Amniotic stem cell (primary cell): Measurements from ENCODE around the gene CDH13.
A peak's percentile ranks its signal among the peaks of the same experiment; 100 is the strongest.

ENCODE experiments used
- DNase-seq: peaks from one replicate; lab custom pipeline; 2025; lab: John Stamatoyannopoulos, UW

The CDH13 gene

DNA sequence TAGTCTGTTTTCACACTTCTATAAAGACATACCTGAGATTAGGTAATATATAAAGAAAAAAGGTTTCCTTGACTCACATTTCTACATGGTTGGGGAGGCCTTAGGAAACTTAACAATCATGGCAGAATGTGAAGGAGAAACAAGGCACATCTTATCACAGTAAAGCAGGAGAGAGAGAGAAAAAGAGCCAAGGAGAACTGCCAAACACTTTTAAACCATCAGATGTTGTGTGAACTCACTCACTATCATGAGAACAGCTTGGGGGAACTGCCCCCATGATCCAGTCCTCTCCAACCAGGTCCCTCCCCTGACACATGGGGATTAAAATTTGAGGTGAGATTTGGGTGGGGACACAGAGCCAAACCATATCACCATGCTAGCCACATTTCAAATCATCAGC, 547.9 kb downstream of the CDH13 start:
- DNase-seq: no peak

DNA sequence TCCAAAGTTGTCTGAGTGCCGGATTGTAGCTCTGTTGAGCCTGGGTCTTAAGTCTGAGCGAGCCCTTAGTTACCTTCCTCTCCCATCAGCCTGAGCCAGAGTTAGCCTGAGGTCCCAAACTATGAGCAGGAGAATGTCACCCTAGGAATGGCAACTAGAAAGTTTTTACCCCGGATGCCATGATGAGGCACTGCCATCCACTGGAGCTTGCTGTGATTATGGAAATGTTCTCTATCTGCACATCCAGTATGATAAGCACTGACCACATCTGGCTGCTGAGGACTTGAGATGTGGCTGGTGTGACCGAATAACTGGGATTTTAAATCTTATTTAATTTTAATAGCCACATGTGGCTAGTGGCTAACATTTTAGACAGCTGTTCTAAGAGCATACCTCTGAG, 550.0 kb downstream of the CDH13 start:
- DNase-seq: no peak

DNA sequence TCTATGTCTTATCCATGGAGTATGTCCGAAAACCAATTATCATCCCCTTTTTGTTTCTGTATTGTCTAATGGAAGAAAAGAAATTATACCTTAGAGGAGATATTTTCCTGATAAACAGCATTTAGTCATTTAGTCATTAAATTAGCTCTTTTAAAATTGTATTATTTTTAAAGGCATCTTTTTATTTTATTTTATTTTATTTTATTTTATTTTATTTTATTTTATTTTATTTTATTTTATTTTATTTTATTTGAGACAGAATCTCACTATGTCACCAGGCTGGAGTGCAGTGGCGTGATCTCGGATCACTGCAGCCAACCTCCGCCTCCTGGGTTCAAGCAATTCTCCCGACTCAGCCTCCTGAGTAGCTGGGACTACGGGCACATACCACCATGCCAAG, 559.1 kb downstream of the CDH13 start:
- DNase-seq: no peak

DNA sequence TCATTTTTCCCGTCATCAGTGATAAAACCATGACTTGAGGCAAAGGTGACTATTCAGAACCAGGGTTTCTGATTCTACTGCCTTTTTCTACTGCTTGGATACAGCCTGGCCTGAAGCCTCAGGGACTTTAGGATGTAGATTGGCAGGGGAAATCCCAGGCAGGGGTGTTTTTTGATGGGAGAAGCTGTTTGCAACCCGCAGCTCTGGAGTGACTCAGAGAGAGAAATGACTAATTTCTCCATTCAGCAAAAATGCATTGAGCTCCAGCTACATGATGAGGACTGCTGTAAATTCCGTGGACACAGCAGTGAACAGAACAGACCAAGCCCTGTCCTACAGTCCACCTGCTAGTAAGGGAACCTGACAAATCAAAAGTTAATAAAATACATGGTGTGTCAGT, 560.6 kb downstream of the CDH13 start:
- DNase-seq: peak; percentile 66

DNA sequence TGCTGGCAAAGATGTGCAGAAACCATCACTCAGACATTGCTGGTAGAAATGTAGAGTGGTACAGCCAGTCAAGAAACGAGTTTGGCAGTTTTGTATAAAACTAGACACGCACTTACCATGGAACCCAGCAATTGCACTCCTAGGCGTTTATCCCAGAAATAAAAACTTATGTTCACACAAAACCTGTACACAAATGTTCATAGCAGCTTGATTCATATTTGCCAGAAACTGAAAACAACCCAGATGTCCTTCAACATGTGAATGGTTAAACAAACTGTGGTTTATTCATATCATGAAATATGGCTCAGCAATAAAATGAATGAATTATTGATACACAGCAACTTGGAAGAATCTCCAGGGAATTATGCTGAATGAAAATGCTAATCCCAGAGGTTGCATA, 570.0 kb downstream of the CDH13 start:
- DNase-seq: no peak

DNA sequence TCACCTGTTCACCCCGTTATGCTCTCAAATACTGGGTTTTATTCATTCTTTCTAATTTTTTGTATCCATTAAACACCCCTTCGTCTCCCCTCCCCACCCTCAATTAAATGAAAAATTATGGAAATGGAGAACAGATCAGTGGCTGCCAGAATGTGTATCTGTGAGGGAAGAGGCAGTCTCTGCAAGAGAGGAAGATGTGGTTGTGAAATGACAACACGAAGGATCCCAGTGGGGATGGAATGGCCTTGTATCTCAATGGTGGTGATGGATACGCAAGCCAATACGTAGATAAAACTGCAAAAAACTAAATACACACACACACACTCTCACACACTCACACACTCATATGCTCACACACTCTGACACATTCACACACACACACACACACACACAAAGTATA, 570.7 kb downstream of the CDH13 start:
- no peak for DNase-seq

DNA sequence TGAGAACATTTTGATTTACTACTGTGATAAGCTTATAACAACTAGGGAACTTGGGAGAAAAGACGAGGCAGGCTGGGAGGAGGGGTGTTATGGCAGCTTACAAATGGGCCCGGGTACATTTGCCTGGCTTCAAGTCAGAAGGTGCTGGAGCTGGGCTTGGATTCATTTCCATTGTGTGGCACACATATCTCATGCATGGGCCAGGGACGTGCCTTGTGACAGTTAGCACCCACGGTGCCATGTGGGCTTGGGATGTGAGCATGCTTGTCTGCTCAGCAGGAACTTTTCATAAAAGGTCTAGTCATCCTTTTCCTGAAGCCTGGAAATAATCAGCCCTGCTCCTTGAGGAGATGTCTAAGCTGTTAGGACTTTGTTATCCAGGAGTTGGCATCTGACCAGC, 572.2 kb downstream of the CDH13 start:
- DNase-seq: no peak

DNA sequence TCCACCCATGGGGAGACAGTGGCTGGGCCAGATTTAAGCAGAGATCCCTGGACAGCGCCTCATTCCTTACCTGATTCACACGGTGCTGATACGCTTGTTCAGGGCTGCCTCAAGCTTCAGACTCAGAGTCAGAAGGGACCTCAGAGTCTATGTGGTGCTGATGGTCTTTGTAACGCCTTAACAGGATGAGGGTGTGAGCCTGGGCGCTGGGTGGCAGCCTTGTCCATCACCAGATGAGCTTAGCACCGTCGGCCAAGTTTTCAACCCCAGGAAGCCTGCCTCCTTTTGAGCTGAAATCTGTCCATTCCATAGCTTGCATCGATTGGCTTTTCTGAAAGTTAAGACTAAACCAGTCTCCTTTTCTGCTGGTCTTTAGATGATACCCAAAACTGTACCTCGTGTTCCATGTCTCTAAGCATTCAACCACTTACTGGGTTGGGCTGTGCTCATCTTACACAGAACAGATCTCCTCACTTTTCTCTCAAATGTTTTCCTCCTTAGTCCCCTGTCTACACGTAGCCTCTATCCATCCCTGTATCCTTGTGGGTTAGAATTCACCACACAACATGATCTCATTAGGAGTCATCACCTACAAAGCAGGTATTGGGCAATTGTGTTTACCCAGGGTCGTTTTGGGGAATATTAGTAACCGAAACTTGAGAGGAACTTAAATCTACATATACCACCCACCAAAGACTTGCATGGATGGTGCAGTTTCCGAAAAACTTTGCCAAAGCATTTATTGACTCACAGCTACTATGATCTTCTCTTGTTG, 573.4 kb downstream of the CDH13 start:
- no peak for DNase-seq

DNA sequence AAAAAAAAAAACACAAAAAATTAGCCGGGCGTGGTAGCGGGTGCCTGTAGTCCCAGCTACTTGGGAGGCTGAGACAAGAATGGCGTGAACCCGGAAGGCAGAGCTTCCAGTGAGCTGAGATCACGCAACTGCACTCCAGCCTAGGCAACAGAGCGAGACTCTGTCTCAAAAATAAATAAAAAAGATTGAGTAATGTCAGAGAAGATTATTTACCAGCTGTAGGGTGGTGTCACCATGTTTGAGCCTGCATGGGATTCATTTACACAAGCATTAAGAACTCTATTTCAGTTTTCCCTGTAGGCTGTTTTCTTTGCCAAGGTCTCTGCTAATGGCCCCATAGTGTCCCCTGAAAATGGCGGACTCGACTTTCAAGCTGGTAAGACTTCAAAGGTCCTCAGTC, 575.0 kb downstream of the CDH13 start:
- no peak for DNase-seq

DNA sequence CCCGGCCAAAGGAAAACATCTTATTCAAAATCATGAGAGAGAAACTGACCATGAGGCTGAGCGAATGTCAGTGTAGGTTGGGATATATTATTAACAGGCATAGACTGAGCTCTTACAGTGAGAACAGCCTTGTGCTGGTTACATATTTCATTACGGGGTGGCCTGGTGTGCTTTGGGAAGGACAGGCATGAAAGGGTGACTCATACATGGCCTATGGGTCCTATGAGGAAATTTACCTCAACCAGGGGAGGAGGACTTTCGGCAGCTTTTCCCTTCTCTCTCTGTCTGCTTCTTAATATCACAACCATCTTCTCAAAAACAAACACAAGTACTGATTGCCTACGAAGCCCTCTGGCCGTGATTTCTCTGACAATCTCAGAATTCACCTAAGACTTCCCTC, 579.1 kb downstream of the CDH13 start:
- DNase-seq: no peak

DNA sequence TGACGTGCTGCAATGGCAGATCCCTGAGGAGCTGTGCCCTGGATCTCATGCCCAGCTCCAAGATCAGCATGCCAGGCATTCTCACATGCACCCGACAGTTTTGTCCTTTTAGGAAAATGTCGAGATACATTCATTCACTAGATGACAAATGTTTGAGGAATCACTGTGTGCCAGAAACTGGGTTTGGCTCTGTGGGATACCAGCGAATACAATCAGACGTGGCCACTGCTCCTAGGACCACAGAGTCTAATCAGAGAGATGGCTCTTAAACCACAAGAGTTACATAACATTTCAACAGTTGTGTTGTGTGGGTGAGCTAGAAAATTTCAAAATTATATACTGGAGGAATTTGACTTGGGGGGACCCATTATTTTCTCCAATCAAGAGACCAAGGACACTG, 579.7 kb downstream of the CDH13 start:
- no peak for DNase-seq

DNA sequence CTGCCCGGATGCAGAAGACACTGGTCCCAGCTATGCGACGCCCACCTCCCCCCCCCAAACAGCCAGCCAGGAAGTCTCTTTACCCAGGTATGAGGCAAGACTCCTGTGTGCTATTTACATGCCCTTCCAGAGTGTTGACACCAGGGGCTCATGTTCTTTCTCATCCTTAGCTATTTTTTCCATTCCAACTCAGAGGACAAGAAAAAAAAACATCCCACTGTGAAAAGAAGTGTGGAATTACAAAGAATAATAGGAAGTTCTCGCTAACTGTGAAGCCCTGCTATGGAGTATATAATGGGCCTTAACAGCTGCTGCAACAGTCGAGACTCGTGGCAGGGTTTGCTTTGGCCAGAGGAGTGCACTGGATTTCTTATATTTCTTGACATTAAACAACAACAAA, 584.9 kb downstream of the CDH13 start:
- no peak for DNase-seq

DNA sequence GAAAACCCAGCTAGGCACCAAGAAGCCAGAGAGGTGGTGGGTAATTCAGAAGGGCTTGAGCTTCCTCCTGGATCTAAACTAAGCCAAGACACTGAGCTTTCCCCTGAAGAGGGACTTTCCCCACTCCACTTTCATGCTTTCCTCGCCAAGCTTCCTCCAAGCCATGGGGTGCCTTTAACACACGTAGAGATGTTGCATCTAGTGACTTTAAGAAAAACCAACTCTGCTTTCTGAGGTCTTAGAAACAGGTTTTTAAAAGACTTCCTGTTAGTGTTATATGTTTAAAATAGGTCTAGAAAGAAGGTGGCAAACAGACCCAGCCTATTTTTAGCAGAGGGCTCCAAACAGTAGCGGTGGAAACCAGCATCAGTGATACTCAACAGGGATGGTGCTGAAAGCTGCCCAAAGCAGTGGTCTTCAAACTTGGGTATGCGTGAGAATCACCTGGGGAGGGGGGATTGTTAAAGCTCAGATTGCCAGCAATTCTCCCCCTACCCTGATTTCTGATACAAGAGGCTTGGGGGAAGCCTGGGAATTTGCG, 585.6 kb downstream of the CDH13 start:
- DNase-seq: no peak

DNA sequence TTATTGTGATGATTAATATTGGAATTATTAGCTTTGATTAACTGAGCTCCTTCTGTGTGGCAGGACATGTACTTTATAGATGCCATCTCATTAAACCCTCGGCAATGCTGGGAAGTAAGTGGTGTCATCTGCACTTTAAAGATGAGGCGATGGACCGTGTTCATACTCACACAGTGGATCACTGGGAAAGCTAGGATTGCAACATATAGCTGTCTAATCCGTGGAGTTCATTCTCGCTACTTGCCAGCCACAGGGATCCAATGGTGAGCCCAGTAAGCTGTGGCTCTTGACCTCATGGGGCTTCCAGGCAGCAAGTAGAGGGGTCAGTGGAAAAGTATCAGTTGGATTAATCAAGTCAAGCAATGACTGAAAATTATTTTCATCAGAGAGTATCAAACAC, 587.9 kb downstream of the CDH13 start:
- DNase-seq: no peak

DNA sequence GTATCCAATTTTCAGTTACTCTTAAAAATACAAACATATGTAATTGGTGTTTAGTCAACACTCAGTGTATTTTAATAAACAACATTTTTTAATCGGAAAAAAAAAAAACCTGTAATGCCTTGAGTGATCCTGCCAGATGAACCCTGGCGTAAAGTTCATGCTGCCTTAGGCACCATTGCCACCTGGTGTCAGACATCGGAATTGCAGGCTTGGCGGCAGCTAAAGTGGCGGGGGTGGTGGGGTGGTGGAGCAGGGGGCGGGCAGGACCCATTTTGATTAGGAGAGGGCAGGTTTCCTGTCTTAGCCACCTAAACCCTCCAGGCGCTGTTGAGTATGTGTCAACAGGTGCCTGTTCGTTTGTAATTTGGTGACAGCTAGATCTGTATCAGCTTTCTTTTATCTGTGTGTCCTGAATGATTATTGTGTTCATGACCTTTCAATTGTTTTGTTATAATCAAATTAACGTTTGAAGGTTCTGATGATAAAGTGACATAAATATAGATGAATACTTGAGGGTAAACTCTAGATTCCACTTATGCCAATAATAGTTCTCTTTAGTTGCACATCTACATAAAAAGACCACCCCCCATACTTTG, 588.7 kb downstream of the CDH13 start:
- DNase-seq: no peak

DNA sequence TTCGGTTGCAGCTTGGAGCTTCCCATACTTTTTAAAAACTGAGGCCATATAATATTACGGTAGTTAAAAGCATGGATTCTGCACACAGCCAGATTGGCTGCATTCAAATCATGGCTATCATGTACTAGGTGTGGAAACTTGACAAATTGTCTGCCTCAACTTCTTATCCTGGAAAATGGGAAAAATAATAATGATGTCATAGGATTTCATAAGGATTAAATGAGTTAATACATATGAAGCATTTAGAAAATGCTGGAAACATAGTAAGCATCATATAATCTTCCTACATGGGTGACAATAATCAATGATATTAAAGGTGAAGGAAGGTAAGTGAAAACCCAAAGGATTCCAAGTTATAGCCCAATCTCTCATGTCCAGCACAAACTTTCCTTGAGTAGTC, 592.5 kb downstream of the CDH13 start:
- DNase-seq: no peak

DNA sequence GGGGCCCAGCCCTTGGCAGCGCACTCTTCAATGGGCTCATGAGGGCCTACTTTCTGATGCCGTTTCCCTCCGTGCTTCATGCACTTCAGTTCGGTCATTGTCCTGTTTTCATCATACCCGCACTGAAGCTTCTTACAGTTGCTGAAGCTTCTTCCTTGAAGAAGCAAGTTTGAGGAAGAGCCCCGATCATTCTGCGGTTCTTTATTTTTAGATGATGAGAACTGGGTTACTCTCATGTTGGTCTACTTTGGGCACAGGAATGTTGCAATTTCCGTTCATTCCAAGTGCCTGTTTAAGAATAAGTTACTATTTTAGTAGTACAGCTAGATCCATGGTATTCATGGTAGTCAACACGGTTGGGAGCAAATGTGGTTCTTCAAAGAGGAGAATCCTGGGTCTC, 593.3 kb downstream of the CDH13 start:
- DNase-seq: no peak

DNA sequence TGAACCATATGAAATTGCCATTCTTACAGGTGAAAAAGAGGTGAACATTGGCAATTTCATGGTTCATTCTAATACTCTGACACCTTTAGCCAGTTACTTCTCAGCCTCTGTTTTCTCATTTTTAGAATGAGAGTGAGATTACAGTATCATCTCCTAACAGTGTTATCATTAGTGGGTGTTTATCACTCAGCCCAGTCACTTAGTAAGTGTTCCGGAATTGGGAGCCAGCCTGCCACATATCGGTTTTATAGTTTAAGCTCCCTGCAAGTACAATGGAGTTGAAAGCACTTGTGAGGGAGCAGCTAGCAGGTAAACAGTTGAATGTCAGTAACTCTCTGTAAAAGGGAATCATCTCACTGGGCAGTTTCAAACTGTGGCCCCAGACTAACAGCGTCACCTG, 597.9 kb downstream of the CDH13 start:
- no peak for DNase-seq

DNA sequence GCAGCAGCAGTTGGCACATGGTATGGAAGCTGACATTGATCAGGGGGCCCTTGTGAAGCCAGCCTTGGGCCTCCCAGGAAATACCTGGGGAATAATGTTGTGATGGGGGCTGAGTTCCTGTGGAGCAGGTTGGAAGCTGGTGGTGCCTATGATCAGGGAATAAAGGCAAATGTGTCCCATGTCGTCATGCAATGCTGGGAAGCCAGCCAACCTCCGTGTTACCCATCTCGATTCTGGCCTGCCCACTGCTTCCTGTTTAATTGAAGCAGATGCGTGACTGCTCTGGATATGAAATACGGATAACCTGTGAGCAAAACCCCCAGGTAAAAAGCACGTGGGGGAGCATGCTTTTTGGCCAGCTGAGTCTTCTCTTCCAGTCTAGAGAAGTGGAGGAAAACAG, 600.6 kb downstream of the CDH13 start:
- DNase-seq: no peak

DNA sequence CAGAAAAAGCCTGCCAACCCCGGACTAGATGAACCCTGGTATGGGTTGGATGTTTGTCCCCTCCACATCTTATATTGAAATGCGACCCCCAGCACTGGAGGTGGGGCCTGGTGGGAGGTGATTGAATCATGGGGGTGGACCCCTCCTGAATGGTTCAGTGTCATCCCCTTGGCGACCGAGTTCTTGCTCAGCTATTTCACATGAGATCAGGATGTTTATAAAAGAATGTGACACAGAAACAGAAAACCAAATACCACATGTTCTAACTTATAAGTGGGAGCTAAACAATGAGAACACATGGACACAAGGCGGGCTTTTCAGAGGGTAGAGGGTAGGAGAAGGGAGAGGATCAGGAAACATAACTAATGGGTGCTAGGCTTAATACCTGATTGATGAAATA, 605.0 kb downstream of the CDH13 start:
- no peak for DNase-seq

DNA sequence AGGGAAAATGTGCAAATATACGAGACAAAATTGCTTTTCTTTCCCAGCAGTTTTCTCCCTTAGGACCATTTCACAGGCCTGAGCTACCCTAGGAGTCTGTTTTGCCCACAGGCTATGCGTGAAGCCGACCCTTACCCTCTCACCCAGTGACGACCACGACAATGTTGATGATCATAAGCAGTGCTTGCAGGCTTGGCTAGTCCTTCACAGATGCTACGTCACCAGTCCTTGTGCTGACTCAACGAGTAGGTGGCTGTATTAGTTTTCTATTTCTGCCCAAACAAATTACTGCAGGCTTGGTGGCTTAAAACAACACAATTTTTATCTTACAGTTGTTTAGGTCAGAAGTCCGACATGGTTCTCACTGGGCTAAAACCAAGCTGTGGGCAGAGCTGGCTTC, 606.4 kb downstream of the CDH13 start:
- DNase-seq: no peak

DNA sequence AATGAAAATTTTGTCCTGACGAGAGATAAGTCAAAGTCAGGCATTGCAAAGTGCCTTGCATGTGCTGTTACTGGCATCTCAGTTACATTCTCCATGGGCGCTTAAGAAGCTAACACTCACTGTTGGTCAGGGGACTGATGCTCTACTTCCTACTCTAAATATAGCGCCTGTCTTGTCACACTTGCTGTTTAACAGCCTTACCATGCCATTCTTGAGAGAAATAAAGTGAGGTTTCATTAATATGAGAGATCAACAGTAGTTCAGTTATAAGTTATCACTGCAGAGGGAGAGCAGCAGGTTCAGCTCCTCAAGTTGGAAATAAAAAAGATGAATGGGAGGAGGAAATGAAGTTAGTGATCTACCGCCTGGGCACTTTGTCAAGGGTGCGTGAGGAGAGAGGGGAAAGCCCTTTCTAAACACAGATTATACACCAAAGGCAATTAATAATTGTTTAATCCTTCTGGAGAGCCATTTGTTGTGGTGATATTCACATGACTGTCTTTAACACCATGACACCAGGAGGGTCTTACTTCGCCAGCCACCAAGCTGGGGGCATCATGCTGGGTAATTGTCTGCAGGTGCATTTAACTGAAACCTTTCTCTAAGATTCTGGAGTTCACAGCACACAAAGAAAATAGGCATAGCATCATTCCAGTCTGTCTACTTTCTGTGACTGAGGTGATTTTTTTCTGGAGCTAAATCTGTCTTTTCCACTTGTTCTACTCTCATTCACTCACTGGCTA, 612.4 kb downstream of the CDH13 start:
- no peak for DNase-seq

DNA sequence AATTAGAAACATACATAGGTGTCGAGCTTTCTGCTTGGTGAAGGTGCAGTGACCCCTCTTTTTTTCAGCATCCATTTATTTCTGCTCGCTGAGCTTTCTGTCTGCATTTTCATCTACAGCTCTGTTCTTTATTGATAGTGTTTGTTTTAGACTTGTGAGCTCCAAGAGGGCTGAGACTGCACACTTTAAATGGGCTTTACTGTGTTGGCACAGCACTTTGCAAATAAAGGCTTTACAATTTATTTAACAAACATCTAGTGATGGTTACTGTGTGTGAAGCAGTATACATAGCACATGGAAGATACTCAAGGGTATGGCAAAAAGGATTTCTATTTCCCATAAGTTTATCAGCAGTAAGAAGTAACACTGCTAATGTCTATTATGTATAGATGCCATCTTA, 617.3 kb downstream of the CDH13 start:
- DNase-seq: no peak
